CD1c-positive myeloid dendritic cell (primary cell): ENCODE results near the gene ADGRL3.

Experiments used
- DNase-seq: peaks from one replicate; pipeline ENCODE4 v3.0.0-alpha.2; 2016; ENCODE audit errors: extremely low spot score

Gene ADGRL3

GRCh38 chr4:61992351-61992750 lies 792.2 kb downstream of the ADGRL3 start:
- DNase-seq = no peak

GRCh38 chr4:61994036-61994435 lies 793.9 kb downstream of the ADGRL3 start:
- DNase-seq = no peak

DNA sequence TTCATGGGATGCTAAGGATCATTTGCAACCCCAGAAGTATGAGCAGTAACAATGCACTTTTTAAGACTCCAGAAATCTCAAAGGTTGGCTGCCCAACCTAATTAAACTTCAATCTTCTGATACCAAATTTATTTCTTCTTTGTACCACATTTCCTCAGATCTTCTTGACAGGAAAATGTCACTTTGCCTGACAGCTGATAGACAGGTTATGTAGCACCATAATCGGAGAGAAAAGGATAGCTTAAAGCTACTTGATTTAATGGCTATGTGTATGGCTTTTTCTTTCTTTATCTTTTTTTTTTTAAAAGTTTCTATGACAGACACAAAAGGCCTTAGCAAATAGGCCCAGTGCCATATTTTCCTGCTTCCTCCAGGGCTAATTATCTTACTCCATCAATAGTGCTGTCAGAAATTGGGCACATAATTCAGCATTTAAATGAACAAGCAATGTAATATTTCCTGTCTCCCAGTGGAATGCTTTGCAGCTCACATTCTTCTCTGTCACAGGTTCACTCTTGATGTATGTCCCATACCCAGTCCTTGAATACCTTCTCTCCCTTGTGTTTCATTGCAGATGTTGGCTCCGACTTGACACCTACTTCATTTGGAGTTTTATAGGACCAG lies 795.7 kb downstream of the ADGRL3 start:
- DNase-seq = no peak

DNA sequence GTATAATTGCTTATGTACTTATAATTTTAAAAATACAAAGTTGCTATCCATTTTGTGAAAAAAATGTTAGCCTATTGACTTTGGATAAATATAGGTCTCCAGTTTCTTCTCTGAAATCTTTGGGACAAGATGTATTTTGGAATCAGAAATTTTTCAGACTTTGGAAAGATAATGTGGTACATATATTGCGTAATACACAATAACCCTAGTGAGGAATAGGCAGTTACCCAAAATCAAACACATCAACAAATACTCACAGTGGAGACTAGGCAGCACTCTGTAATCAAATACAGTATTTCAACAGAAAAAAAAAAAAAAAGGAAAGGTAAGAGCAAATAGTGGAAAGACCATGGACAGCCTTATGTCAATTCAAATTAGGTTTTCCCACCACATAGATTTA lies 796.8 kb downstream of the ADGRL3 start:
- no peak for DNase-seq

GRCh38 chr4:61997831-61998230 lies 797.7 kb downstream of the ADGRL3 start:
- no peak for DNase-seq

- no peak for DNase-seq
Observed at GRCh38 chr4:62003695-62004094, 803.6 kb downstream of the ADGRL3 start.

DNA sequence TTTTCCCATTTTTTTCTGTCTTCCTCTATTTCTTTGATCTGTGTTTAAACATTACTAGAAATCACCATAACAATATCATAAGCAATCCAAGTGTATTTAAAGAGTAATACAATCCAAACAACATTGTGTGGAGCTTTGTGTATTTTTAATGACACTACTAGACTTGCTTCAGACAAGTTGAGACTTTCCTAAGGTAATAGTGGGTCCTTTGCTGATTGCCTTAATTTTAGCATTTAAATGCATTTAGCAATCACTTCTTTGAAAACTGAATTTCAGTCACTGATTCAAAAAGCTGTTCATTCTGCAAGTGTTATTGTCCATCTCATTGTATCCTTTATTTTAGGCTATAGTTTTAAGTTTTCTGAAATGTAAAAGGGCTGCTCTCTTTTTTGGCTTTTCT lies 804.8 kb downstream of the ADGRL3 start:
- no peak for DNase-seq

DNA sequence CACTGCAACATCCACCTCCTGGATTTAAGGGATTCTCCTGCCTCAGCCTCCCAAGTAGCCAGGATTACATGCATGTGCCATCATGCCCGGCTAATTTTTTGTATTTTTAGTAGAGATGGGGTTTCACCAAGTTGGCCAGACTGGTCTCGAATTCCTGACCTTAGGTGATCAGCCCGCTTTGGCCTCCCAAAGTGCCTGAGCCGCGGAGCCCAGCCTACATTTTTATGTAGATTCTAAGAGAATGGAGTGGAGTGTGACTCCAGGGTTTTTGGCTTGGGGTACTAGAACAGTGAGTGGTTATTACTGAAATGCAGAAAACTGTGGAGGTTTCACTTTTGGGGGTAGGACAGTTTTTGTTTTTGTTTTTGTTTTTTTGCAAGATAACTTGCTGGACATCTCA lies 806.0 kb downstream of the ADGRL3 start:
- no peak for DNase-seq

DNA sequence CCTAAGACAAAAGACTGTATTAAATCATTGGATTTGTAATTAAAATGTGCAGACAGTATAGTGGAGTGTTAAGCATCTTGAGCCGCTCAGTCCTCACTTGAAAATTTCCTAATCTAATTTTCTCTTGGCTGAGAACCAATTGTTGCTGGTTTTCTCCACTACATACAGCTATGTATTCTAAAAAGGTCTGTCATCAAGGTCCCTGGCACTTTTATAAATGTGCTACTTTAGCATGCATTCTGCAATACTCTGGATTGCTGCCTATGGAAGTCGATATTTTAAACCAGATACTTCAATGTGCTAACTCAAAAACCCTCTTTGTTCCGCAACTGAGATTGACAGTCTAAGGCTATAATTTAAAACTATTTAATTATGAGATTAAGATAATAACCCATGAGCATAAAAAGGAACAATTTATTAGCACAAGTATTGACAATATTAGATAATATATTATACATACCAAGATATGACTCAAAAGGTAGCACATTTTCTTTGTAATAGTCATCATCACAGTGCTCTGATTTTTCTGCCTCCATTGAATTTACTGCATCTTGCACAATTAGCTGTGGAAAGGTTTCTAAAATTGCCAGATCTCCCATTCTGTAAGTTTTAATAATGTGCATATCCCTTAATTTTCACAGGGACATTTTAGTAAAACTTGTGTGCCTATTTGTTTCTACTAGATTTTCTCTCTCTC lies 815.1 kb downstream of the ADGRL3 start:
- no peak for DNase-seq

GRCh38 chr4:62018537-62018936 lies 818.4 kb downstream of the ADGRL3 start:
- no peak for DNase-seq

DNA sequence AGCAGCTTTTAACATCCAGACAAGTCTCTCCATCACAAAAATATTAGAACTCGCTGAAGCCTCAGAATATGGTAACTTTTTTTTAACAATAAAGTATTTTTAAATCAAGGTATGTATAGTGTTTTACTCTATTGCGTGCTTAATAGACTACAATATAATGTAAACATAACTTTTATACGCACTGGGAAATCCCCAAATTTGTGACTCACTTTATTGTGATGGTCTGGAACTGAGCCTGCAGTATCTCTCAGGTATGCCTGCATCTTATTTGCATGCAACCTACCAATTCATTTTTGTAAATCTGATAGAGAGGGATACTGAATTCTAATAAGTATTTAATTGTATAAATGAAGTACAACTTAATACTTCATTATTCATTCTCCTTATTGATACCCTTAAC lies 823.5 kb downstream of the ADGRL3 start:
- no peak for DNase-seq

- DNase-seq = no peak
Observed at GRCh38 chr4:62028745-62029144, 828.6 kb downstream of the ADGRL3 start.

DNA sequence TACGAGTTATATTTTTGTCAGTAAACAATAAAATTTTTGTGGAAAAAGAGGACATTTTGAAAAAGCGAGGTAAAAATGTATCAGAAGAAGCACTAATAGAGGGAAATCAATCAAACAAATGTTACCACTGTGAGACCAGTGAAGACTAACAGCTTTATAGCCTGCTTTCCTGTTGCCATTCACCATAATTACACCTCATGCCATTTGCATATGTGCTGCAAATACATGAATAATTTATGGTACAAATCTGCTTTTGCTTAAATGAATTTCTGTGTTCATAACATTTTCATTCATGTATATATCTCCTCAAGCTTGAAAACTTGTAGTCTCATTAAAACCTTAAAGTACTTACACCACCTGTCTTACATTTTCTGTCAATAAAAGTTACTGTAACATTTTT lies 830.8 kb downstream of the ADGRL3 start:
- DNase-seq = no peak

- DNase-seq = no peak
Observed at GRCh38 chr4:62037571-62037970, 837.4 kb downstream of the ADGRL3 start.

GRCh38 chr4:62051332-62051731 lies 851.2 kb downstream of the ADGRL3 start:
- DNase-seq = no peak

GRCh38 chr4:62053974-62054373 lies 853.8 kb downstream of the ADGRL3 start:
- no peak for DNase-seq

DNA sequence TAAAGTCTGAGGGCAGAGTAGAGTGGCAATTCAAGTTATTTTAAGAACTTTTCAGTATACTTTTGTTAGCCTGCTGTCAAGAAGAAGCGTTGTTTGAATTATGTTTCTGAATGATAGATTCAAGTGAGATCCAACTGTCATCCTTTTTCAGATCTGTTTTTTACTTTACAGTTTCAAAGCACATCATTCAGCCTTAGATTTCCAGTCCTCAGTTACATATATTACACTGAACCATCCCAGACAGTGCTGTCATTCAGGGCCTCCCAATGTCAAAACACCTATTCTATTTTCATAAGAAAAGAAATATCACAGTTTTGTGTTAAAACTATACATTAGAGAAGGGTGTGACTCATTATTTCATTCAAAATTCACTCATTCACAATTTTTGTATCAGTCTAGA lies 856.9 kb downstream of the ADGRL3 start:
- DNase-seq = no peak

GRCh38 chr4:62058571-62058970 lies 858.4 kb downstream of the ADGRL3 start:
- no peak for DNase-seq

GRCh38 chr4:62070291-62070852 lies 870.2 kb downstream of the ADGRL3 start:
- no peak for DNase-seq

DNA sequence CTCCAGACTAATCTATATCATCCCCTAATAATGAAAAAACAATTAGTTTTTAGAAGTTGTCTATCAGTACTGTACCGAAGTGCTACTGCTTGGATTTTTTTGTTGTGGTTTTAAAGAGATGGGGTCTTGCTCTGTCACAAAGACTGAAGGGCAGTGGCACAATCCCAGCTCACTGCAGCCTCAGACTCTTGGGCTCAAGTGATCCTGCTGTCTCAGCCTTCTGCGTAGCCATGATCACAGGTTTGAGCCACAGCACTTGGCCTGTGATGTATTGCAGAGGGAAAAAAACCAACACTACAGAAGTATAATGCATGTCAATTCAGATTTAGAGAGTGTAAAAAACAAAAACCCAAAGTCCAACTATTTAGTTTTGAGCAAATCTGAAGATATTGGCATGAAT lies 875.0 kb downstream of the ADGRL3 start:
- DNase-seq = no peak

GRCh38 chr4:62075521-62075920 lies 875.4 kb downstream of the ADGRL3 start:
- no peak for DNase-seq

DNA sequence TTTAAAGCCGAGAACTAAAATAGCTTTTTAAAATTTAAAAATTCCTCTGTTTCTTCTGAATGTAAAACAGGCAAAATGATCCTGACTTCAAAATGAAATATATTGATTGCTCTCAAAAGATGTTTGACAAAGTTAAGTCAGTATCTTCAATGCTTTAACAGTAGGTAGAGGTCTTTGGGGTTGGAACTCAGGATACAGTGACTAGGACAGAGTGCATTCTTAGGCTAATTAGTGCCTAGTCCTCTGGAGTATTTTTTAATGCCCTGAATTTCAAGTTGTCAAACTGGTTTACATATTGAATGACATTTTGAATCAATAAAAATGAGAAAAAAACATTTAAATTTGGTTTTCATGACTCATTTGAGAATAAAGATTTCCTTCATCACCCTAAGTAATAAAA lies 877.3 kb downstream of the ADGRL3 start:
- DNase-seq = no peak

DNA sequence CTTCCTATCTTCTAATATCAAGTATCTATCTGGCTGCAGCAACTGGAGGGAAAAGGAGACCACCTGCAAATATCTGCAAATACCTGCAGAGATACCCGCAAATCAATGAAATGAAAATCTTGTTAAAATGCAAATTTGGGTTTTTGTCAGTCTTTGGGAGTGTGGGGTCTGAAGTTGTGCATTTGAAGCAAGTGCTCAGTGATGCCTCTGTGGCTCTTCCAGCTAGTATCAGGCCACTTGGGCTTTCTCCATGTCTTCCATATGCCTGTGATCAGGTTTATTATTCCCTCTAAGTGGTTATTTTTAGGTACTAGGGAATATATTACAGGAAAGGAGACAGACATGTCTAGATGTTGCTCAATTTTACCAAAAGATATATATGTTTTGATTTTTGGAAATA lies 880.3 kb downstream of the ADGRL3 start:
- DNase-seq = no peak

DNA sequence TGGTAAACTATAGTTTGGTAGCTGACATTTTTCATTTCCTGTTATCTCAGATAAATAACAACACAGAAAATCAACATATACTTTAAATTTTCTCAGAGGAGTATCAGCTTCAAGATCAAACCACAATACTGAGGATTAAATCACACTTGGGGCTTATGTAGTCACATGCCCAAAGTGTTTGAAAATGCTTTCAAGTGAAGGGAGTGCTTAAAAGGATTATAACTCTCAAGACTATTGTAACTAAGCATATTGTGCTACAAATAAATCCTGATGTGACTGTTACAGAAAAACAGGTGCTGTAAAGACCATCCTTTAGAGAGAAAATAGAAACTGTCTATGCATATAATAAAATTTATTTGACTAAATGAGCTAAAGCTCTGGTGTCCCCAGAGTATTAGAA lies 887.6 kb downstream of the ADGRL3 start:
- DNase-seq = no peak
